Measurements from ENCODE around the gene TLCD3B. TPM values are rescaled to one million over a fixed set of nuclear protein-coding genes. Genes with fewer than 3 reads are reported as not detected.

TLCD3B gene
- total and polyA plus RNA-seq, 9 of the 15 experiments (the other 6 are each of a cell fraction or from before 2014, with no cell fraction given) = 0.10 to 0.52 (median 0.23) TPM; not detected in 4

- TF ChIP-seq FOXP4 (CRISPR knock-in tag; IDR thresholded peaks at IDR 0.05; ENCODE audit: borderline replicate concordance) (peak; percentile 67; the same call in 1 of the 2 replicates), ZKSCAN1 (IDR thresholded peaks at IDR 0.05; ENCODE audit: low read depth, low read length) (peak; percentile 13; the same call in 1 of the 2 replicates), ARID2 (IDR thresholded peaks at IDR 0.05) (no peak), CBX1 (IDR thresholded peaks at IDR 0.05; ENCODE audit: low read depth) (peak; percentile 77), GABPB1 (CRISPR knock-in tag; IDR thresholded peaks at IDR 0.05) (peak; percentile 91), TCF3 (CRISPR knock-in tag; IDR thresholded peaks at IDR 0.05) (peak; percentile 24; the same call in 1 of the 2 replicates), ZNF311 (CRISPR knock-in tag; IDR thresholded peaks at IDR 0.05) (no peak), MLLT1 (IDR thresholded peaks at IDR 0.05) (peak; percentile 79 to 81; a peak in 2 of 4 replicates), THAP12 (CRISPR knock-in tag; IDR thresholded peaks at IDR 0.05) (peak; percentile 77; the same call in 1 of the 2 replicates), DPF2 (IDR thresholded peaks at IDR 0.05) (peak; percentile 55), TAF1 (IDR thresholded peaks at IDR 0.05; ENCODE audit: control insufficient read depth, extremely low read depth, insufficient read depth, low read length, severe bottlenecking) (peak; percentile 78), OTX1 (CRISPR knock-in tag; IDR thresholded peaks at IDR 0.05) (peak; percentile 93), ZKSCAN3 (CRISPR knock-in tag; IDR thresholded peaks at IDR 0.05) (no peak), BRCA1 (IDR thresholded peaks at IDR 0.05) (no peak), BRCA1 (CRISPR knock-in tag; IDR thresholded peaks at IDR 0.05) (no peak), RBBP5 (IDR thresholded peaks at IDR 0.05; ENCODE audit: borderline replicate concordance, insufficient read depth, low read length, poor library complexity, severe bottlenecking) (peak; percentile 86), ZBTB5 (IDR thresholded peaks at IDR 0.05) (no peak), HNRNPLL (IDR thresholded peaks at IDR 0.05; ENCODE audit: low read depth, low read length, poor library complexity, severe bottlenecking) (peak; percentile 86), BCOR (IDR thresholded peaks at IDR 0.05) (0 out of 2 replicates have a peak, but pooled peaks have one; percentile 44), NFATC3 (IDR thresholded peaks at IDR 0.05) (no peak), CTBP1 (IDR thresholded peaks at IDR 0.05; ENCODE audit: borderline replicate concordance) (peak; percentile 97)
These were observed 34.3 kb upstream of the TLCD3B start, which contains the start of gene ALDOA (continued) for GRCh38 chr16:30065102-30065942.

All from K562 (cell line).